HG03060 (cell line): ENCODE data around the gene RIPOR1.

ENCODE experiments used
- ATAC-seq: cut with Tn5 transposase; IDR thresholded peaks from one replicate; pipeline ENCODE4 v1.9.1; 2021; ENCODE audit warnings: low read depth, moderate number of reproducible peaks; ENCODE audit not compliant: unreplicated experiment

Gene RIPOR1

GRCh38 chr16:67549936-67550335 lies 21.3 kb downstream of the RIPOR1 start:
- ATAC-seq, result no peak

- no peak for ATAC-seq
Observed at GRCh38 chr16:67551091-67551490, 22.5 kb downstream of the RIPOR1 start.

- ATAC-seq, result no peak
Observed at GRCh38 chr16:67551972-67552371, 23.3 kb downstream of the RIPOR1 start.

GRCh38 chr16:67552476-67552875 lies 23.8 kb downstream of the RIPOR1 start:
- no peak for ATAC-seq

- ATAC-seq, result no peak
Observed at GRCh38 chr16:67555795-67556212, 27.2 kb downstream of the RIPOR1 start.

GRCh38 chr16:67558859-67559258 lies 30.2 kb downstream of the RIPOR1 start:
- no peak for ATAC-seq

- no peak for ATAC-seq
Observed at GRCh38 chr16:67560827-67561342, 32.3 kb downstream of the RIPOR1 start.

- no peak for ATAC-seq
Observed at GRCh38 chr16:67561501-67561823, 32.8 kb downstream of the RIPOR1 start.

GRCh38 chr16:67561824-67562525 lies 33.3 kb downstream of the RIPOR1 start:
- ATAC-seq, result peak; percentile 56

- ATAC-seq, result peak; percentile 11
Observed at GRCh38 chr16:67562526-67562917, 33.9 kb downstream of the RIPOR1 start, which contains the start of gene CTCF. Gene CTCF, plus strand, starts transcription at chr16:67562526. Its CDS starts 48,307 bp downstream, at chr16:67610833.

- ATAC-seq, result peak; percentile 14
Observed at GRCh38 chr16:67562918-67563707, 34.5 kb downstream of the RIPOR1 start.

GRCh38 chr16:67563708-67564468 lies 35.3 kb downstream of the RIPOR1 start:
- no peak for ATAC-seq

GRCh38 chr16:67565470-67566100 lies 37.0 kb downstream of the RIPOR1 start:
- no peak for ATAC-seq

GRCh38 chr16:67571464-67571863 lies 42.8 kb downstream of the RIPOR1 start:
- no peak for ATAC-seq

GRCh38 chr16:67571981-67572431 lies 43.4 kb downstream of the RIPOR1 start:
- no peak for ATAC-seq

- no peak for ATAC-seq
Observed at GRCh38 chr16:67579686-67580085, 51.1 kb downstream of the RIPOR1 start.

- ATAC-seq, result no peak
Observed at GRCh38 chr16:67580202-67580601, 51.6 kb downstream of the RIPOR1 start.

- no peak for ATAC-seq
Observed at GRCh38 chr16:67593288-67593687, 64.7 kb downstream of the RIPOR1 start.

- no peak for ATAC-seq
Observed at GRCh38 chr16:67593701-67594100, 65.1 kb downstream of the RIPOR1 start.

- no peak for ATAC-seq
Observed at GRCh38 chr16:67594256-67594915, 65.8 kb downstream of the RIPOR1 start.
